HEK293 (cell line): ENCODE results near the gene NIT2.

ENCODE experiments used
- ZFP41 ChIP-seq: fragments of 450-650 bp; formaldehyde crosslinking; IDR thresholded peaks from 2 replicates; pipeline ENCODE4 v1.5.1; 2016; ENCODE audit warnings: missing biosample characterization, missing genetic modification characterization, borderline replicate concordance
- ZNF423 ChIP-seq: fragments of 450-650 bp; formaldehyde crosslinking; IDR thresholded peaks from 2 replicates; pipeline ENCODE4 v1.5.1; 2016; ENCODE audit warnings: missing biosample characterization, missing genetic modification characterization
- TF ChIP-seq, protein P1 (sequence below): fragments of 450-650 bp; formaldehyde crosslinking; IDR thresholded peaks from 2 replicates; pipeline ENCODE4 v1.5.1; 2016; ENCODE audit warnings: missing biosample characterization, missing genetic modification characterization
- TF ChIP-seq, protein P2 (sequence below): fragments of 450-650 bp; formaldehyde crosslinking; IDR thresholded peaks from 2 replicates; pipeline ENCODE4 v1.5.1; 2016; ENCODE audit warnings: missing biosample characterization, missing genetic modification characterization
- TF ChIP-seq, protein P3 (sequence below): fragments of 450-650 bp; formaldehyde crosslinking; IDR thresholded peaks from 2 replicates; pipeline ENCODE4 v1.5.1; 2016; ENCODE audit warnings: missing biosample characterization, missing genetic modification characterization
- TF ChIP-seq, protein P4 (sequence below): fragments of 450-650 bp; IDR thresholded peaks from 2 replicates; pipeline ENCODE4 v1.5.1; 2018; ENCODE audit warnings: missing biosample characterization, missing genetic modification characterization
- TF ChIP-seq, protein P5 (sequence below): fragments of 450-650 bp; formaldehyde crosslinking; IDR thresholded peaks from 2 replicates; pipeline ENCODE4 v1.5.1; 2016; ENCODE audit warnings: missing biosample characterization, missing genetic modification characterization

DNA sequence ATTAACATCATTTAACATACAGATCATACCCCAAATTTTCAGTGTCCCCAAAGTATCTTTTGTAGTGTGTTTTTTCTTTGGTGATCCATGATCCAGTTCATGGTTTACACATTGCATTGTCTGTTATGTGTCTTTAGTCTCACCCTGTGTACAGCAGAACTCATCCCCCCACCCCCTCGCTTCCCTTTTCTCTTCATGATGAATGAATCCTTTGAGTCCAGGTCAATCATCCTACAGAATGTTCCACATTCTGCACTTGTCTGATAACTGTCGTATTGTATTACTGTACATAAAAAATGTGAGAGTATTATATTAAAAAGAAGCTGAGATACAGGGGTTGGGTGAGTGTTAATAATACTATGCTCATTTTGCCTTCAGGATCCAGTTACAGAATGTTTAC, 14.6 kb upstream of the NIT2 start:
- TF ChIP-seq, protein P1, sequence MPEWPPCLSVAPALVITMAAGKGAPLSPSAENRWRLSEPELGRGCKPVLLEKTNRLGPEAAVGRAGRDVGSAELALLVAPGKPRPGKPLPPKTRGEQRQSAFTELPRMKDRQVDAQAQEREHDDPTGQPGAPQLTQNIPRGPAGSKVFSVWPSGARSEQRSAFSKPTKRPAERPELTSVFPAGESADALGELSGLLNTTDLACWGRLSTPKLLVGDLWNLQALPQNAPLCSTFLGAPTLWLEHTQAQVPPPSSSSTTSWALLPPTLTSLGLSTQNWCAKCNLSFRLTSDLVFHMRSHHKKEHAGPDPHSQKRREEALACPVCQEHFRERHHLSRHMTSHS, result no peak
- TF ChIP-seq ZFP41 (tag by site-specific recombination), result no peak
- TF ChIP-seq, protein P2, sequence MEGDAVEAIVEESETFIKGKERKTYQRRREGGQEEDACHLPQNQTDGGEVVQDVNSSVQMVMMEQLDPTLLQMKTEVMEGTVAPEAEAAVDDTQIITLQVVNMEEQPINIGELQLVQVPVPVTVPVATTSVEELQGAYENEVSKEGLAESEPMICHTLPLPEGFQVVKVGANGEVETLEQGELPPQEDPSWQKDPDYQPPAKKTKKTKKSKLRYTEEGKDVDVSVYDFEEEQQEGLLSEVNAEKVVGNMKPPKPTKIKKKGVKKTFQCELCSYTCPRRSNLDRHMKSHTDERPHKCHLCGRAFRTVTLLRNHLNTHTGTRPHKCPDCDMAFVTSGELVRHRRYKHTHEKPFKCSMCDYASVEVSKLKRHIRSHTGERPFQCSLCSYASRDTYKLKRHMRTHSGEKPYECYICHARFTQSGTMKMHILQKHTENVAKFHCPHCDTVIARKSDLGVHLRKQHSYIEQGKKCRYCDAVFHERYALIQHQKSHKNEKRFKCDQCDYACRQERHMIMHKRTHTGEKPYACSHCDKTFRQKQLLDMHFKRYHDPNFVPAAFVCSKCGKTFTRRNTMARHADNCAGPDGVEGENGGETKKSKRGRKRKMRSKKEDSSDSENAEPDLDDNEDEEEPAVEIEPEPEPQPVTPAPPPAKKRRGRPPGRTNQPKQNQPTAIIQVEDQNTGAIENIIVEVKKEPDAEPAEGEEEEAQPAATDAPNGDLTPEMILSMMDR (tag by site-specific recombination), result no peak
- TF ChIP-seq, protein P3, sequence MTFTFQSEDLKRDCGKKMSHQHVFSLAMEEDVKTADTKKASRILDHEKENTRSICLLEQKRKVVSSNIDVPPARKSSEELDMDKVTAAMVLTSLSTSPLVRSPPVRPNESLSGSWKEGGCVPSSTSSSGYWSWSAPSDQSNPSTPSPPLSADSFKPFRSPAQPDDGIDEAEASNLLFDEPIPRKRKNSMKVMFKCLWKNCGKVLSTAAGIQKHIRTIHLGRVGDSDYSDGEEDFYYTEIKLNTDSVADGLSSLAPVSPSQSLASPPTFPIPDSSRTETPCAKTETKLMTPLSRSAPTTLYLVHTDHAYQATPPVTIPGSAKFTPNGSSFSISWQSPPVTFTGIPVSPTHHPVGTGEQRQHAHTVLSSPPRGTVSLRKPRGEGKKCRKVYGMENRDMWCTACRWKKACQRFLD (tag by site-specific recombination), result no peak
- TF ChIP-seq, protein P4, sequence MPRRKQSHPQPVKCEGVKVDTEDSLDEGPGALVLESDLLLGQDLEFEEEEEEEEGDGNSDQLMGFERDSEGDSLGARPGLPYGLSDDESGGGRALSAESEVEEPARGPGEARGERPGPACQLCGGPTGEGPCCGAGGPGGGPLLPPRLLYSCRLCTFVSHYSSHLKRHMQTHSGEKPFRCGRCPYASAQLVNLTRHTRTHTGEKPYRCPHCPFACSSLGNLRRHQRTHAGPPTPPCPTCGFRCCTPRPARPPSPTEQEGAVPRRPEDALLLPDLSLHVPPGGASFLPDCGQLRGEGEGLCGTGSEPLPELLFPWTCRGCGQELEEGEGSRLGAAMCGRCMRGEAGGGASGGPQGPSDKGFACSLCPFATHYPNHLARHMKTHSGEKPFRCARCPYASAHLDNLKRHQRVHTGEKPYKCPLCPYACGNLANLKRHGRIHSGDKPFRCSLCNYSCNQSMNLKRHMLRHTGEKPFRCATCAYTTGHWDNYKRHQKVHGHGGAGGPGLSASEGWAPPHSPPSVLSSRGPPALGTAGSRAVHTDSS (tag by site-specific recombination), result no peak
- no peak for TF ChIP-seq ZNF423 (tag by site-specific recombination)
- TF ChIP-seq, protein P5, sequence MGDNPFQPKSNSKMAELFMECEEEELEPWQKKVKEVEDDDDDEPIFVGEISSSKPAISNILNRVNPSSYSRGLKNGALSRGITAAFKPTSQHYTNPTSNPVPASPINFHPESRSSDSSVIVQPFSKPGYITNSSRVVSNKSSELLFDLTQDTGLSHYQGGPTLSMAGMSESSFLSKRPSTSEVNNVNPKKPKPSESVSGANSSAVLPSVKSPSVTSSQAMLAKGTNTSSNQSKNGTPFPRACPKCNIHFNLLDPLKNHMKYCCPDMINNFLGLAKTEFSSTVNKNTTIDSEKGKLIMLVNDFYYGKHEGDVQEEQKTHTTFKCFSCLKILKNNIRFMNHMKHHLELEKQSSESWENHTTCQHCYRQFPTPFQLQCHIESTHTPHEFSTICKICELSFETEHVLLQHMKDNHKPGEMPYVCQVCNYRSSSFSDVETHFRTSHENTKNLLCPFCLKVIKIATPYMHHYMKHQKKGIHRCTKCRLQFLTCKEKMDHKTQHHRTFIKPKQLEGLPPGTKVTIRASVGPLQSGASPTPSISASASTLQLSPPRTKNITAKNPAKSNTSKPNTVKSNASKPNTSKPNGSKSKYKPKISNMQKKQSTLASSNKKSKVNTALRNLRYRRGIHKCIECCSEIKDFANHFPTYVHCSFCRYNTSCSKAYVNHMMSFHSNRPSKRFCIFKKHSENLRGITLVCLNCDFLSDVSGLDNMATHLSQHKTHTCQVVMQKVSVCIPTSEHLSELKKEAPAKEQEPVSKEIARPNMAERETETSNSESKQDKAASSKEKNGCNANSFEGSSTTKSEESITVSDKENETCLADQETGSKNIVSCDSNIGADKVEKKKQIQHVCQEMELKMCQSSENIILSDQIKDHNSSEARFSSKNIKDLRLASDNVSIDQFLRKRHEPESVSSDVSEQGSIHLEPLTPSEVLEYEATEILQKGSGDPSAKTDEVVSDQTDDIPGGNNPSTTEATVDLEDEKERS, result no peak
